Endothelial cell of umbilical vein (primary cell): ENCODE results near the gene AP4B1. TPM values are rescaled to one million over a fixed set of nuclear protein-coding genes. Genes with fewer than 3 reads are reported as not detected.

Experiments
- BruUV-seq: library from RNA; stranded (reverse); fragments of 400-500 nt; replicated peaks from 2 replicates; lab custom pipeline; 2021; lab: Mats Ljungman, UMichigan
- CTCF ChIA-PET: fragments of 300-600, 350-600 bp; sonication (Branson Sonifier 250); formaldehyde crosslinking; loops from one replicate; lab custom pipeline; 2021; ENCODE audit warnings: antibody characterized with exemption, inconsistent platforms; lab: Charles Lee
- POLR2A ChIA-PET: fragments of 300-600, 350-600 bp; sonication (Branson Sonifier 250); formaldehyde crosslinking; loops from one replicate; lab custom pipeline; 2021; ENCODE audit warnings: antibody characterized with exemption, inconsistent platforms; lab: Charles Lee
- DNase-seq: peaks from one replicate; pipeline ENCODE4 v3.0.0-alpha.2; 2011; ENCODE audit warnings: low read depth, low spot score
- FAIRE-seq: peaks from 2 replicates; lab custom pipeline; 2011; peaks lifted over from hg19 to GRCh38; lab: Jason Lieb, UNC
- H2AFZ ChIP-seq: 2 replicates; pipeline ENCODE4 v1.6.0; 2012; ENCODE audit warnings: low read depth, low read length, control low read depth, inconsistent platforms
- H3K27ac ChIP-seq: 2 replicates; pipeline ENCODE4 v1.5.1; 2011; ENCODE audit warnings: low read depth, mild to moderate bottlenecking, control low read depth, low read length, moderate library complexity; ENCODE audit not compliant: insufficient read depth
- H3K27me3 ChIP-seq, 2 experiments: 2 replicates each; pipeline versions ENCODE4 v1.6.0 to v1.6.1; 2011; ENCODE audit warnings: low read length in 2 of 2, mixed read lengths in 1 of 2; ENCODE audit not compliant: control insufficient read depth in 2 of 2, insufficient read depth in 2 of 2
- H3K36me3 ChIP-seq, 2 experiments: 2 replicates in 1 of 2; 3 replicates in 1 of 2; pipeline ENCODE4 v1.5.1; 2011; ENCODE audit warnings: low read length in 2 of 2, mild to moderate bottlenecking in 1 of 2, moderate library complexity in 1 of 2; ENCODE audit not compliant: control insufficient read depth in 2 of 2, insufficient read depth in 2 of 2; ENCODE audit errors: extremely low read depth in 1 of 2
- H3K4me1 ChIP-seq: 3 replicates; pipeline ENCODE4 v1.5.1; 2011; ENCODE audit warnings: mild to moderate bottlenecking, low read length; ENCODE audit not compliant: control insufficient read depth, insufficient read depth; ENCODE audit errors: extremely low read depth
- H3K4me2 ChIP-seq: 2 replicates; pipeline ENCODE4 v1.6.1; 2011; ENCODE audit warnings: low read length, control low read depth, mixed read lengths; ENCODE audit not compliant: insufficient read depth
- H3K4me3 ChIP-seq, 3 experiments: fragments of 200-600 bp in 1 of 3; sonication (generic), shearing (Covaris generic) in 1 of 3; replicated peaks in 1 of 3; 2 replicates each; pipeline ENCODE4 v1.5.1; 2011 to 2016; ENCODE audit warnings: control low read depth in 3 of 3, low read length in 3 of 3, mild to moderate bottlenecking in 2 of 3, inconsistent platforms in 1 of 3, low read depth in 1 of 3, moderate library complexity in 1 of 3; ENCODE audit not compliant: insufficient read depth in 1 of 3
- H3K79me2 ChIP-seq: 2 replicates; pipeline ENCODE4 v1.6.0; 2012; ENCODE audit warnings: low read length, inconsistent platforms; ENCODE audit not compliant: control insufficient read depth, insufficient read depth
- H3K9ac ChIP-seq: replicated peaks from 2 replicates; pipeline ENCODE3; 2011; ENCODE audit warnings: low read length, control low read depth; ENCODE audit not compliant: insufficient read depth; ENCODE audit errors: extremely low read depth
- H3K9me1 ChIP-seq: replicated peaks from 3 replicates; pipeline ENCODE4 v1.6.0; 2011; ENCODE audit warnings: mild to moderate bottlenecking, low read length; ENCODE audit not compliant: control insufficient read depth, insufficient read depth; ENCODE audit errors: extremely low read depth
- H3K9me3 ChIP-seq: replicated peaks from 2 replicates; pipeline ENCODE4 v1.5.1; 2012; ENCODE audit warnings: low read length, inconsistent platforms; ENCODE audit not compliant: control insufficient read depth, insufficient read depth
- H4K20me1 ChIP-seq: replicated peaks from 2 replicates; pipeline ENCODE3; 2011; ENCODE audit warnings: mild to moderate bottlenecking, low read length; ENCODE audit not compliant: control insufficient read depth, insufficient read depth; ENCODE audit errors: extremely low read depth
- CTCF ChIP-seq, 2 donors: IDR thresholded peaks; 1 replicate in 1 of 2; 2 replicates in 1 of 2; pipeline ENCODE4 v1.5.1; 2011; ENCODE audit warnings: low read length in 2 of 2, mild to moderate bottlenecking in 2 of 2, moderate library complexity in 2 of 2, control low read depth in 1 of 2, inconsistent platforms in 1 of 2, low read depth in 1 of 2; ENCODE audit not compliant: insufficient read depth in 1 of 2; ENCODE audit errors: extremely low read depth in 1 of 2
- EZH2 ChIP-seq: IDR thresholded peaks from 2 replicates; pipeline ENCODE4 v1.6.1; 2012; ENCODE audit warnings: borderline replicate concordance, low read depth, mild to moderate bottlenecking, moderate library complexity, low read length, inconsistent platforms; ENCODE audit not compliant: severe bottlenecking
- FOS ChIP-seq: IDR thresholded peaks from 2 replicates; pipeline ENCODE4 v1.6.1; 2011; ENCODE audit warnings: mild to moderate bottlenecking, low read length, moderate library complexity, borderline replicate concordance; ENCODE audit not compliant: insufficient read depth
- GATA2 ChIP-seq: IDR thresholded peaks from 2 replicates; pipeline ENCODE4 v1.7.0; 2011; ENCODE audit warnings: low read depth, mild to moderate bottlenecking, moderate library complexity, mixed read lengths, low read length; ENCODE audit not compliant: insufficient read length, insufficient read depth
- JUN ChIP-seq: IDR thresholded peaks from 2 replicates; pipeline ENCODE4 v1.6.1; 2011; ENCODE audit warnings: borderline replicate concordance, low read depth; ENCODE audit not compliant: insufficient read length, insufficient read depth
- MAX ChIP-seq: IDR thresholded peaks from 2 replicates; pipeline ENCODE4 v1.6.1; 2011; ENCODE audit not compliant: insufficient read depth, insufficient read length
- MYC ChIP-seq: IDR thresholded peaks from one replicate; pipeline ENCODE4 v1.6.1; 2011; ENCODE audit warnings: mild to moderate bottlenecking, low read depth, low read length
- POLR2A ChIP-seq: IDR thresholded peaks from 2 replicates; pipeline ENCODE4 v1.6.1; 2012; ENCODE audit warnings: low read depth, mild to moderate bottlenecking, control low read depth, low read length
- POLR2AphosphoS5 ChIP-seq: IDR thresholded peaks from 2 replicates; pipeline ENCODE4 v1.6.1; 2012; ENCODE audit warnings: low read depth, mild to moderate bottlenecking, control low read depth, low read length, moderate library complexity; ENCODE audit not compliant: insufficient read depth
- dilution Hi-C: fragments of 300-500 bp; cut with MboI; formaldehyde crosslinking; loops from one replicate; pipeline ENCODE4 v1.15.0; 2019; ENCODE audit warnings: low sequenced_read_pairs; ENCODE audit not compliant: extremely low pct_ligation_motif_present
- intact Hi-C: fragments of 100-400 bp; cut with micrococcal nuclease; formaldehyde crosslinking; loops from one replicate; pipeline ENCODE4 v1.10.0; 2022
- polyA plus RNA-seq, 4 experiments: library from polyadenylated mRNA; depleted of rRNA in 3 of 4; stranded (reverse) in 3 of 4; unstranded in 1 of 4; fragments of >200 nt; gene quantifications; 2 replicates each; pipeline versions ENCODE4 v1.2.1 to v1.2.3, GENCODE V29; 2011 to 2012; ENCODE audit warnings: missing spikeins in 1 of 4
- total RNA-seq: library from RNA; stranded (reverse); gene quantifications from 2 replicates; pipeline ENCODE4 v1.2.3, GENCODE V29; 2021

Gene AP4B1
- total and polyA plus RNA-seq, 2 donors (not counting 3 experiments of a cell fraction or from before 2014, with no cell fraction given) = 21.9 to 33.0 TPM

- Histone ChIP-seq H3K36me3 (no peaks in the 10 kb centered on the region), H2AFZ (no peak overlapping the region), H3K4me2 (no peak overlapping the region), H3K4me1 (peaks cover 33% of the 10 kb centered on the region), H3K4me3 (no peak overlapping the region), H3K9ac (no peak overlapping the region), H3K27ac (no peak overlapping the region), H3K9me3 (no peaks in the 10 kb centered on the region), H4K20me1 (no peaks in the 10 kb centered on the region), H3K79me2 (no peaks in the 10 kb centered on the region), H3K9me1 (no peaks in the 10 kb centered on the region), H3K27me3 (no peaks in the 10 kb centered on the region)
- CTCF ChIA-PET = interaction anchor here (1.3 kb wide), 1 partner anchor 10 kb away, joined by 3 read pairs; no protein-coding TSS in a partner anchor
- POLR2A ChIA-PET = no interaction called here
- dilution Hi-C loops (no loop called here), intact Hi-C loops (no loop called here)
- no peak for DNase-seq
- TF ChIP-seq POLR2A (no peak), CTCF (IDR thresholded peaks at IDR 0.05; ENCODE audit: extremely low read depth in 1 of 2, insufficient read depth in 1 of 2, low read depth in 1 of 2, low read length in 2 of 2) (no peak), FOS (no peak), MYC (no peak), MAX (no peak), JUN (no peak), POLR2AphosphoS5 (no peak), GATA2 (no peak), EZH2 (no peak)
- BruUV-seq = no TSS peak
- FAIRE-seq = no peak
Measured at GRCh38 chr1:113870778-113871177, 33.8 kb downstream of the AP4B1 start.
